ENCODE data around the gene GNG7. TPM values are rescaled to one million over a fixed set of nuclear protein-coding genes. Genes with fewer than 3 reads are reported as not detected.

GNG7 gene
- total RNA-seq, 4 donors from 2014 or later = 0.57 to 3.8 (median 1.6) TPM

DNA sequence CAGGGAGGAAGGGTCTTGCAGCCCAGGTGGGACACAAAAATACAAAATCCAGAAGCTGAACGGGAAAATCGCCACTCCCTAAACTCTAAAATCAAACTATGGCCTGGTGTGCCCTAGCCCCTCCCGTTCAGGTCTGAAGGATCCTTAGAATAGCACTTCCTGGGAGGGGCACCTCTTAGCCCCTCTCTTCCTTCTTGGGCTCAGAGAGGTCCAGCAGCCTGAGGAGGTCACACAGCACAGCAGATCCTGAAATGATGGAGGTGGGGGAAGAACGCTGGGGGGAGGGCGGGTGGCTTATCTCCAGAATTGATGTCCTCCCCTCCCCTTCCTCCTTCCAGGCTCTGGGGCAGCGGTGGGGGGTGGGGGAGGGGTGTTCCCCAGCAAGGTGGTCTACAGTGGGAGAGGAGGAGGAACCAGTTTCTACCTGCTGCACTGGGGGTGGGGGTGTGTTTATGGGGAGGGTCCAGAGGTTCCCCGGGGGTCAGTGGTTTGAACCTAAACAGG is 16.8 kb upstream of the GNG7 start:
- Histone ChIP-seq H3K27me3 (peaks cover 0 to 71% (median 8%) of the 10 kb centered on the region in 4 donors), H3K9me3 (peaks cover 0 to 19% (median 5%) of the 10 kb centered on the region in 3 donors), H3K4me1 (peaks cover 21 to 39% (median 25%) of the 10 kb centered on the region in 3 donors), H3K4me3 (no peak overlapping the region), H3K36me3 (no peaks in the 10 kb centered on the region), H3K27ac (peak overlapping the region in 1 of 4 donors; percentile 9)
- intact Hi-C loops (cut with DNase I) = no loop called here
- WGBS, 2 donors = 60% methylated on average over 3 of the region's 7 CpGs; no CpG with 5 or more reads in 1 of the 2 donors
- TF ChIP-seq, protein P1, sequence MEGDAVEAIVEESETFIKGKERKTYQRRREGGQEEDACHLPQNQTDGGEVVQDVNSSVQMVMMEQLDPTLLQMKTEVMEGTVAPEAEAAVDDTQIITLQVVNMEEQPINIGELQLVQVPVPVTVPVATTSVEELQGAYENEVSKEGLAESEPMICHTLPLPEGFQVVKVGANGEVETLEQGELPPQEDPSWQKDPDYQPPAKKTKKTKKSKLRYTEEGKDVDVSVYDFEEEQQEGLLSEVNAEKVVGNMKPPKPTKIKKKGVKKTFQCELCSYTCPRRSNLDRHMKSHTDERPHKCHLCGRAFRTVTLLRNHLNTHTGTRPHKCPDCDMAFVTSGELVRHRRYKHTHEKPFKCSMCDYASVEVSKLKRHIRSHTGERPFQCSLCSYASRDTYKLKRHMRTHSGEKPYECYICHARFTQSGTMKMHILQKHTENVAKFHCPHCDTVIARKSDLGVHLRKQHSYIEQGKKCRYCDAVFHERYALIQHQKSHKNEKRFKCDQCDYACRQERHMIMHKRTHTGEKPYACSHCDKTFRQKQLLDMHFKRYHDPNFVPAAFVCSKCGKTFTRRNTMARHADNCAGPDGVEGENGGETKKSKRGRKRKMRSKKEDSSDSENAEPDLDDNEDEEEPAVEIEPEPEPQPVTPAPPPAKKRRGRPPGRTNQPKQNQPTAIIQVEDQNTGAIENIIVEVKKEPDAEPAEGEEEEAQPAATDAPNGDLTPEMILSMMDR (IDR thresholded peaks at IDR 0.05) = no peak
- TF ChIP-seq POLR2A (IDR thresholded peaks at IDR 0.05) = no peak
- DNase-seq = no peak

DNA sequence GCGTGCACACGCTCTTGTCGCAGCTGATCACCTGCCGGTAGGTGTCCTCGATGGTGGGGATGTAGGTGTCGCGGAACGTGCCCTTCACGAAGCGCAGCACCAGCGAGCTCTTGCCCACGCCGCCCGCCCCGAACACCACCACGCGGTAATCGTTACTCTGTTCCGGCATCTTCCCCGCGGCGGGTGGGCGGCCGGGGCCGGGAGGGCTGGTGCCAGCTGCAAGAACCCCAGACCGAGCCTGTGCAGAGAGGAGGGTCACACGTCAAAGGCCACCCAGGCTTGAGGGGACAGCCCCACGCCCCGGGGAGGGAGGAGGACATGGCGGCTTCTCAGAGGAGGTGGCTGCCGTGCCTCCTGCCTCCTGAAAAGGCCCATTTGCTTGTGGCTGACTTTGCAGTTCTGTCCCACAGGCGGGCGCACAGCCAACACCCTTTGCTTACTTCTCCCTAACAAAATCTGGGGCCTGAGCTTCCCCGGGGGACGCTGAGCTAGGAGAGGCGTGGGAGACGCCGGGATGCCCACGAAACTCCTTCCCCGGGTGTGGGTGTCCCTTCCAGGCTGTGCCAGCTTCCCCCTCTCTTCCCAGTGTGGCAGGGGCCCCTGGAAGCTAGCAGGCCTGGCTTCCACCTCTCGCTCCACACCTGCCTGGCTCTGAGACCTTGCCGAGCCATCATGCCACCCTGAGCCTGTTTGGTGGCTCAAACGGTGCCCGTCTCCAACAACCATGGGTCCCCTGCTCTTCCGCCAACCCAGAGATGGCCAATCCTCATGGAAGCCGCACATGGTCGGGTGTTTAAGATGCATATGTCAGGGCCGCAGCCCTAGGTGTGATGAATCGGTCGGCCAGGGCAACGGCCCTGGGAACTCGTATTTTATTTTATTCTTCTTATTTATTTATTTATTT is 15.4 kb upstream of the GNG7 start:
- TF ChIP-seq, protein P1 (IDR thresholded peaks at IDR 0.05) = no peak
- no peak for TF ChIP-seq POLR2A (IDR thresholded peaks at IDR 0.05)
- no peak overlapping the region for H3K27ac ChIP-seq
- peaks cover 0 to 57% (median 8%) of the 10 kb centered on the region in 4 donors for H3K27me3 ChIP-seq
- H3K4me3 ChIP-seq = no peak overlapping the region
- intact Hi-C loops (cut with DNase I) = no loop called here
- 91% methylated on average over 9 to 15 of the region's 52 CpGs for WGBS, 2 donors
- DNase-seq = no peak
- no peaks in the 10 kb centered on the region for H3K36me3 ChIP-seq
- peaks cover 0 to 19% (median 5%) of the 10 kb centered on the region in 3 donors for H3K9me3 ChIP-seq
- peaks cover 13 to 31% (median 21%) of the 10 kb centered on the region in 3 donors for H3K4me1 ChIP-seq

DNA sequence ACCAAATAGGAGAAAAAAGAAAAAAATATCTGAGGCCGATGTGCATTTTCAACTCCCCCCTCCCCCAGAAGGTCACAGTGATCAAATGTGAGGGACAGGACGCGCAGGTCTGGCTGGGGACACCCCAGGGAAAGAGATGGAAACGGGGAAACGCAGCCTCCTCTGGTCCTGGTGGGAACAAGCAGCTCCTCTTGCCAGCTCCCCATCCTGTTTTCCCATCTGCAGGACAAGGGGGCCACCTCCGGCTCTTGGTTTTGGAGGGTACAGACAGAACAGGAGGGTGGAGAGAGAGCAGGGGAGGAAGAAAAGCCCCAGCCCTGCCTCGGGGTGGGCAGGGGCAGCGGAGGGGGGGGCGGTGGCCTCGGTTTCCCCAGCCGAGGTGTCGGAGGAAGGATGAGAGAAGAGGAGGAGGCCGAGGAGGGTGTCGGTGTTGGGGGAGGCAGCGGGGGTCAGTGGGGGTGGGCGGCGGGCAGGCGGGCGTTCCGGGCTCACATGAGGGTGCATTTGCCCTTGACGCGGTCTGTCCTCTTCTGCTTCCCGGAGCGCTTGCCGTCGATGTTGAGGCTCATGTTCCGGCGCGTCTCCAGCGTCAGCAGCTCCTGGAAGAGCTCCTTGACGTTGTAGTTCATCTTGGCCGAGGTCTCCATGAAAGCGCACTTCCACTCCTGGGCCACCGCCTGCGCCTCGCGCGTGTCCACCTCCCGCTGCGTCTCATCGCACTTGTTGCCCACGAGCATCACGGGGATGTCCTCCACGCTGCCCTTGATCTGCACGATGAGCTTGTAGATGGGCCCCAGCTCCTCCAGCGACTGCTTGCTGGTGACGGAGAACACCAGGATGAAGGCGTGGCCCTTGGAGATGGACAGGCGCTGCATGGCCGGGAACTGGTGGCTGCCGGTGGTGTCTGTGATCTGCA is 14.5 kb upstream of the GNG7 start:
- H3K4me1 ChIP-seq = peaks cover 11 to 24% (median 17%) of the 10 kb centered on the region in 3 donors
- H3K27ac ChIP-seq = no peak overlapping the region
- TF ChIP-seq, protein P1 (IDR thresholded peaks at IDR 0.05) = no peak
- no peak for TF ChIP-seq POLR2A (IDR thresholded peaks at IDR 0.05)
- H3K36me3 ChIP-seq = no peaks in the 10 kb centered on the region
- H3K4me3 ChIP-seq = no peak overlapping the region
- H3K9me3 ChIP-seq = peaks cover 0 to 19% (median 5%) of the 10 kb centered on the region in 3 donors
- DNase-seq = no peak
- H3K27me3 ChIP-seq = peaks cover 0 to 48% (median 8%) of the 10 kb centered on the region in 4 donors
- 85 to 90% methylated on average over 23 to 28 of the region's 51 CpGs for WGBS, 2 donors
- intact Hi-C loops (cut with DNase I) = no loop called here

DNA sequence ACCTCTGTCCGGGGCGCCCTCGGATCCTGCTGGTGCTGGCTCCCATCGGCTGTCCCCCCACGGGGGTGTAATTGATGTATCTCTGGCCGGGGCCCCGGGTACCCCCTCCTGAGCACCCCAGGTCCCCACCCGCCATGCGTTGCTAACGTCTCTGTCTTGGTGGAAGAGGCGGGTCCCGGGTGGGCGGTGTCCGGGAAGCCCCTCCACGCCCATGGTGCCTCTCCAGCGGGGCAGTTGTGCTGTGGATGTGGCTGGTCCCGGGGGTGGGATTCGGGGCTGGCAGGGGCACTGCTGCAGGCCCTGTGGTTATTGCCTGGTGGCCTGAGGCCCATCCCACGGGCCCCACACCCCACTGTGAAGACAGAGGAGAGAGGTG is 13.8 kb upstream of the GNG7 start:
- intact Hi-C loops (cut with DNase I) = no loop called here
- peaks cover 0 to 19% (median 5%) of the 10 kb centered on the region in 3 donors for H3K9me3 ChIP-seq
- no peaks in the 10 kb centered on the region for H3K36me3 ChIP-seq
- DNase-seq = no peak
- no peak overlapping the region for H3K27ac ChIP-seq
- 84 to 90% methylated on average over 9 to 10 of the region's 19 CpGs for WGBS, 2 donors
- TF ChIP-seq POLR2A (IDR thresholded peaks at IDR 0.05) = no peak
- TF ChIP-seq, protein P1 (IDR thresholded peaks at IDR 0.05) = no peak
- H3K4me1 ChIP-seq = peaks cover 11 to 17% (median 13%) of the 10 kb centered on the region in 3 donors
- H3K27me3 ChIP-seq = peaks cover 0 to 41% (median 8%) of the 10 kb centered on the region in 4 donors
- H3K4me3 ChIP-seq = no peak overlapping the region
